GM23338 (cell line): ENCODE results near the gene HDGFL2. TPM values are rescaled to one million over a fixed set of nuclear protein-coding genes. Genes with fewer than 3 reads are reported as not detected.

ENCODE experiments used
- ATAC-seq: fragments of 200-7000 bp; cut with Tn5 transposase; 3 replicates; pipeline ENCODE4 v1.9.1; 2020
- DNase-seq: peaks from one replicate; pipeline ENCODE4 v3.0.0-alpha.2; 2015; ENCODE audit warnings: low spot score
- H2AFZ ChIP-seq: fragments of 200-600 bp; sonication (generic); 2 replicates; pipeline ENCODE4 v1.8.0; 2016; ENCODE audit warnings: antibody characterized with exemption, mild to moderate bottlenecking, moderate library complexity
- H3F3A ChIP-seq: fragments of 200-600 bp; sonication (generic); replicated peaks from 2 replicates; pipeline ENCODE4 v1.8.0; 2017; ENCODE audit warnings: antibody characterized with exemption, mixed run types, low read depth
- H3K27ac ChIP-seq: fragments of 200-600 bp; sonication (generic); 2 replicates; pipeline ENCODE4 v1.6.1; 2016; ENCODE audit warnings: low read depth
- H3K27me3 ChIP-seq: fragments of 200-600 bp; sonication (generic); 2 replicates; pipeline ENCODE4 v1.8.0; 2016; ENCODE audit warnings: mild to moderate bottlenecking, mixed run types, moderate library complexity; ENCODE audit not compliant: insufficient read depth
- H3K36me3 ChIP-seq: fragments of 200-600 bp; sonication (generic); 2 replicates; pipeline ENCODE4 v1.8.0; 2016; ENCODE audit warnings: mild to moderate bottlenecking; ENCODE audit not compliant: insufficient read depth
- H3K4me1 ChIP-seq: fragments of 200-600 bp; sonication (generic); 2 replicates; pipeline ENCODE4 v1.8.0; 2016; ENCODE audit warnings: mild to moderate bottlenecking, moderate library complexity; ENCODE audit not compliant: insufficient read depth
- H3K4me2 ChIP-seq: fragments of 200-600 bp; sonication (generic); 2 replicates; pipeline ENCODE4 v1.7.1; 2017; ENCODE audit warnings: mixed run types
- H3K4me3 ChIP-seq: fragments of 200-600 bp; sonication (generic); 2 replicates; pipeline ENCODE4 v1.6.1; 2016; ENCODE audit warnings: mixed run types
- H3K79me2 ChIP-seq: fragments of 200-600 bp; sonication (generic); replicated peaks from 2 replicates; pipeline ENCODE4 v1.8.0; 2017; ENCODE audit warnings: mild to moderate bottlenecking; ENCODE audit not compliant: insufficient read depth
- H3K9me2 ChIP-seq: fragments of 200-600 bp; sonication (generic); 2 replicates; pipeline ENCODE4 v1.8.0; 2017; ENCODE audit not compliant: insufficient read depth
- H4K20me1 ChIP-seq: fragments of 200-600 bp; sonication (generic); replicated peaks from 2 replicates; pipeline ENCODE4 v1.8.0; 2017; ENCODE audit warnings: mild to moderate bottlenecking; ENCODE audit not compliant: insufficient read depth
- H3K27ac Mint-ChIP-seq: 2 replicates; pipeline ENCODE4 v1.8.0; 2020; ENCODE audit warnings: inconsistent platforms, mild to moderate bottlenecking, moderate library complexity, mixed read lengths
- H3K27me3 Mint-ChIP-seq: 3 replicates; pipeline ENCODE4 v1.8.0; 2022; ENCODE audit warnings: low read depth, mild to moderate bottlenecking, moderate library complexity, mixed read lengths, inconsistent platforms; ENCODE audit not compliant: insufficient read depth, poor library complexity
- H3K36me3 Mint-ChIP-seq: 3 replicates; pipeline ENCODE4 v1.8.0; 2021; ENCODE audit warnings: low read depth, mild to moderate bottlenecking, inconsistent platforms, moderate library complexity, mixed read lengths
- H3K4me1 Mint-ChIP-seq: 3 replicates; pipeline ENCODE4 v1.8.0; 2020; ENCODE audit warnings: mild to moderate bottlenecking, inconsistent platforms, mixed read lengths
- H3K4me3 Mint-ChIP-seq: 3 replicates; pipeline ENCODE4 v1.8.0; 2021; ENCODE audit warnings: moderate library complexity, mild to moderate bottlenecking, inconsistent platforms, mixed read lengths
- H3K9me3 Mint-ChIP-seq: 3 replicates; pipeline ENCODE4 v1.8.0; 2020; ENCODE audit warnings: moderate library complexity, mild to moderate bottlenecking, inconsistent platforms, mixed read lengths
- CREB1 ChIP-seq: fragments of 250-450 bp; sonication (Bioruptor Pico); IDR thresholded peaks from 2 replicates; pipeline ENCODE4 v1.5.0; 2020; ENCODE audit warnings: low read depth, mild to moderate bottlenecking, moderate library complexity
- CTCF ChIP-seq, 2 experiments: fragments of 200-600 bp in 1 of 2; sonication (generic) in 1 of 2; conservative IDR thresholded peaks; 2 replicates each; pipeline versions ENCODE4 v1.5.1 to v1.6.1; 2016 to 2017; ENCODE audit warnings: antibody characterized with exemption in 2 of 2, low read depth in 2 of 2, mild to moderate bottlenecking in 2 of 2, moderate library complexity in 1 of 2
- NANOG ChIP-seq: IDR thresholded peaks from 2 replicates; pipeline ENCODE4 v1.6.1; 2016; ENCODE audit warnings: antibody characterized with exemption, borderline replicate concordance
- REST ChIP-seq: IDR thresholded peaks from one replicate; pipeline ENCODE4 v1.6.1; 2018; ENCODE audit warnings: antibody characterized with exemption; ENCODE audit not compliant: unreplicated experiment
- STAT1 ChIP-seq: IDR thresholded peaks from one replicate; pipeline ENCODE4 v1.6.1; 2016; ENCODE audit warnings: antibody characterized with exemption; ENCODE audit not compliant: unreplicated experiment
- ZNF114 ChIP-seq: fragments of 250-450 bp; sonication (Bioruptor Pico); IDR thresholded peaks from 2 replicates; pipeline ENCODE4 v1.5.0; 2020; ENCODE audit warnings: mild to moderate bottlenecking, moderate library complexity
- ZNF331 ChIP-seq: fragments of 250-450 bp; sonication (Bioruptor Pico); IDR thresholded peaks from 2 replicates; pipeline ENCODE4 v1.5.0; 2020; ENCODE audit warnings: low read depth, mild to moderate bottlenecking, moderate library complexity
- ZNF462 ChIP-seq: fragments of 250-450 bp; sonication (Bioruptor Pico); IDR thresholded peaks from 2 replicates; pipeline ENCODE4 v1.5.0; 2020; ENCODE audit warnings: mild to moderate bottlenecking, moderate library complexity
- polyA plus RNA-seq: library from polyadenylated mRNA; unstranded; fragments of >200 nt; fragmentation: Nextera tagmentation; extraction: Ambion mirVana; gene quantifications from 2 replicates; pipeline ENCODE4 v1.2.1, GENCODE V29; 2016
- total RNA-seq: library from RNA; depleted of rRNA; stranded (reverse); fragments of >200 nt; shearing (Covaris generic); gene quantifications from 2 replicates; pipeline ENCODE4 v1.2.3, GENCODE V29; 2014

The HDGFL2 gene
- total and polyA plus RNA-seq, 2 experiments from 2014 or later: 64.8 to 113 TPM

- Mint-ChIP-seq H3K4me3 (no peak overlapping the region), H3K4me1 (no peaks in the 10 kb centered on the region), H3K36me3 (peaks cover 32% of the 10 kb centered on the region), H3K27ac (no peak overlapping the region), H3K27me3 (peaks cover 13% of the 10 kb centered on the region), H3K9me3 (no peaks in the 10 kb centered on the region)
- H3K27ac ChIP-seq: no peak overlapping the region
- H3K4me2 ChIP-seq: no peak overlapping the region
- H3K9me2 ChIP-seq: no peaks in the 10 kb centered on the region
- TF ChIP-seq CREB1 (CRISPR knock-in tag): no peak
- peak; percentile 37 to 56 for TF ChIP-seq CTCF (conservative IDR thresholded peaks at IDR 0.05; ENCODE audit: low read depth in 2 of 2)
- no peak for TF ChIP-seq ZNF114 (CRISPR knock-in tag)
- H3K4me1 ChIP-seq: no peaks in the 10 kb centered on the region
- no peaks in the 10 kb centered on the region for H3F3A ChIP-seq
- H3K27me3 ChIP-seq: no peaks in the 10 kb centered on the region
- ATAC-seq (peak; percentile 45; the same call in 2 of the 3 replicates), DNase-seq (no peak)
- H3K4me3 ChIP-seq: no peak overlapping the region
- no peaks in the 10 kb centered on the region; the same call in 1 of the 2 replicates for H3K36me3 ChIP-seq
- H4K20me1 ChIP-seq: no peaks in the 10 kb centered on the region
- H2AFZ ChIP-seq: no peak overlapping the region
- no peaks in the 10 kb centered on the region for H3K79me2 ChIP-seq
These were observed 75.5 kb downstream of the HDGFL2 start for GRCh38 chr19:4547303-4548237.

- H3K36me3 ChIP-seq: peaks cover 4% of the 10 kb centered on the region
- ATAC-seq (no peak), DNase-seq (no peak)
- no peaks in the 10 kb centered on the region for H3K27me3 ChIP-seq
- H3K27ac ChIP-seq: no peak overlapping the region
- Mint-ChIP-seq H3K27me3 (peaks cover 13% of the 10 kb centered on the region), H3K4me3 (no peak overlapping the region), H3K36me3 (peaks cover 38% of the 10 kb centered on the region), H3K27ac (no peak overlapping the region), H3K4me1 (no peaks in the 10 kb centered on the region), H3K9me3 (no peaks in the 10 kb centered on the region)
- H4K20me1 ChIP-seq: peaks cover 4% of the 10 kb centered on the region; the same call in 1 of the 2 replicates
- H3K9me2 ChIP-seq: no peaks in the 10 kb centered on the region
- H3K4me3 ChIP-seq: no peak overlapping the region
- H3K4me1 ChIP-seq: no peaks in the 10 kb centered on the region
- H2AFZ ChIP-seq: no peak overlapping the region
- no peaks in the 10 kb centered on the region for H3F3A ChIP-seq
- H3K79me2 ChIP-seq: no peaks in the 10 kb centered on the region
- no peak overlapping the region for H3K4me2 ChIP-seq
- TF ChIP-seq STAT1: no peak
- TF ChIP-seq ZNF462 (CRISPR knock-in tag): no peak
- no peak for TF ChIP-seq REST
- no peak for TF ChIP-seq ZNF331 (CRISPR knock-in tag)
- no peak for TF ChIP-seq NANOG
- no peak for TF ChIP-seq ZNF114 (CRISPR knock-in tag)
These were observed 76.1 kb downstream of the HDGFL2 start for GRCh38 chr19:4548238-4548584.
